ENCODE measurements around the gene NAP1L4.

NAP1L4 gene

GRCh38 chr11:2932850-2933251 is 59.3 kb downstream of the NAP1L4 start:
- DNase-seq: no peak

- DNase-seq: no peak
Measured at GRCh38 chr11:2931771-2932738, 60.1 kb downstream of the NAP1L4 start.

GRCh38 chr11:2931420-2931746 is 60.7 kb downstream of the NAP1L4 start:
- no peak for DNase-seq

- peak; percentile 55 for DNase-seq
Measured at GRCh38 chr11:2930704-2931419, 61.3 kb downstream of the NAP1L4 start.

- peak; percentile 47 for DNase-seq
Measured at GRCh38 chr11:2929950-2930703, 62.0 kb downstream of the NAP1L4 start.

GRCh38 chr11:2929531-2929949 is 62.6 kb downstream of the NAP1L4 start:
- DNase-seq: peak; percentile 41

GRCh38 chr11:2928605-2929530 is 63.3 kb downstream of the NAP1L4 start, which contains the start of gene PHLDA2:
Gene PHLDA2 (minus strand): TSS chr11:2929420. CDS start chr11:2929364, 56 bp downstream.
- DNase-seq: peak; percentile 66

GRCh38 chr11:2927851-2928604 is 64.1 kb downstream of the NAP1L4 start:
- DNase-seq: no peak

- DNase-seq: no peak
Measured at GRCh38 chr11:2927121-2927800, 64.9 kb downstream of the NAP1L4 start.

- DNase-seq: no peak
Measured at GRCh38 chr11:2926611-2927051, 65.5 kb downstream of the NAP1L4 start.

GRCh38 chr11:2924821-2925675 is 67.1 kb downstream of the NAP1L4 start:
- DNase-seq: no peak

- DNase-seq: no peak
Measured at GRCh38 chr11:2924381-2924780, 67.7 kb downstream of the NAP1L4 start.

- DNase-seq: no peak
Measured at GRCh38 chr11:2923446-2924375, 68.4 kb downstream of the NAP1L4 start.

GRCh38 chr11:2922655-2923054 is 69.5 kb downstream of the NAP1L4 start:
- DNase-seq: no peak

- no peak for DNase-seq
Measured at GRCh38 chr11:2921742-2922493, 70.2 kb downstream of the NAP1L4 start.

GRCh38 chr11:2921261-2921660 is 70.9 kb downstream of the NAP1L4 start:
- DNase-seq: no peak

GRCh38 chr11:2920343-2920742 is 71.8 kb downstream of the NAP1L4 start:
- no peak for DNase-seq

GRCh38 chr11:2919837-2920236 is 72.3 kb downstream of the NAP1L4 start:
- DNase-seq: no peak

Measured in CD4-positive, alpha-beta T cell treated with Interleukin-17A for 1 hour (primary cell).